Measurements from ENCODE around the gene INO80B.

DNA sequence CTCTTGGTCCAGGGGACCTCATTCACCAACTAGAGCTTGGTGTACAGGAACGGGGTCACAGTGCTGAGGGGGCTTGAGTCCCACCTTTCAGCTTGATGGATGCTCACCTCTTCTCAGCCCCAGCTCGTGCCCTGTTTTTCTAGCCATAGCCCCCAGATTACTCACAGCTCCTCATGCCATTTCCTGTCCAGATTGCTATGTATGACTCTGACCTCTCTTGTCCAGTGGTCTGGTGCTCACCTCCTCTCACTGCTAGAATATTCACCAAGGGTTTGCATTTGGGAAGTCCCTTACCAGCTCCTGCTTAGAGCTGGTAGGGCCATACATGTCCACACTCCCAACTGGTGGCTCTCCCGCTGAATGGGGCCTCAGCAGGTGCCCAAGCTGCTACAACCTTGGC, 38.7 kb downstream of the INO80B start:
- TF ChIP-seq EZH2phosphoT487 (IDR thresholded peaks at IDR 0.05; ENCODE audit: borderline replicate concordance, low read depth) (no peak), FOXJ3 (CRISPR knock-in tag; IDR thresholded peaks at IDR 0.05) (no peak), TAF1 (IDR thresholded peaks at IDR 0.05; ENCODE audit: borderline replicate concordance, low read depth, low read length) (no peak), RXRA (IDR thresholded peaks at IDR 0.05; ENCODE audit: borderline replicate concordance, low read depth) (no peak), RAD21 (IDR thresholded peaks at IDR 0.05; ENCODE audit: low read length) (no peak), YY1 (IDR thresholded peaks at IDR 0.05; ENCODE audit: low read depth) (no peak), POLR2AphosphoS5 (IDR thresholded peaks at IDR 0.05; ENCODE audit: low read depth, low read length) (no peak), USF1 (IDR thresholded peaks at IDR 0.05; ENCODE audit: borderline replicate concordance, low read depth) (no peak), GABPA (IDR thresholded peaks at IDR 0.05; ENCODE audit: low read depth) (no peak), SIN3A (IDR thresholded peaks at IDR 0.05; ENCODE audit: borderline replicate concordance, low read depth, low read length) (no peak), ELF1 (IDR thresholded peaks at IDR 0.05) (no peak)
- TF ChIP-seq, protein P1, sequence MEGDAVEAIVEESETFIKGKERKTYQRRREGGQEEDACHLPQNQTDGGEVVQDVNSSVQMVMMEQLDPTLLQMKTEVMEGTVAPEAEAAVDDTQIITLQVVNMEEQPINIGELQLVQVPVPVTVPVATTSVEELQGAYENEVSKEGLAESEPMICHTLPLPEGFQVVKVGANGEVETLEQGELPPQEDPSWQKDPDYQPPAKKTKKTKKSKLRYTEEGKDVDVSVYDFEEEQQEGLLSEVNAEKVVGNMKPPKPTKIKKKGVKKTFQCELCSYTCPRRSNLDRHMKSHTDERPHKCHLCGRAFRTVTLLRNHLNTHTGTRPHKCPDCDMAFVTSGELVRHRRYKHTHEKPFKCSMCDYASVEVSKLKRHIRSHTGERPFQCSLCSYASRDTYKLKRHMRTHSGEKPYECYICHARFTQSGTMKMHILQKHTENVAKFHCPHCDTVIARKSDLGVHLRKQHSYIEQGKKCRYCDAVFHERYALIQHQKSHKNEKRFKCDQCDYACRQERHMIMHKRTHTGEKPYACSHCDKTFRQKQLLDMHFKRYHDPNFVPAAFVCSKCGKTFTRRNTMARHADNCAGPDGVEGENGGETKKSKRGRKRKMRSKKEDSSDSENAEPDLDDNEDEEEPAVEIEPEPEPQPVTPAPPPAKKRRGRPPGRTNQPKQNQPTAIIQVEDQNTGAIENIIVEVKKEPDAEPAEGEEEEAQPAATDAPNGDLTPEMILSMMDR (IDR thresholded peaks at IDR 0.05): no peak
